Endothelial cell of umbilical vein (primary cell): ENCODE results near the gene ANGEL1. TPM values are rescaled to one million over a fixed set of nuclear protein-coding genes. Genes with fewer than 3 reads are reported as not detected.

Experiments used
- BruUV-seq: library from RNA; stranded (reverse); fragments of 400-500 nt; replicated peaks from 2 replicates; lab custom pipeline; 2021; lab: Mats Ljungman, UMichigan
- CTCF ChIA-PET: fragments of 300-600, 350-600 bp; sonication (Branson Sonifier 250); formaldehyde crosslinking; loops from one replicate; lab custom pipeline; 2021; ENCODE audit warnings: antibody characterized with exemption, inconsistent platforms; lab: Charles Lee
- POLR2A ChIA-PET: fragments of 300-600, 350-600 bp; sonication (Branson Sonifier 250); formaldehyde crosslinking; loops from one replicate; lab custom pipeline; 2021; ENCODE audit warnings: antibody characterized with exemption, inconsistent platforms; lab: Charles Lee
- DNase-seq: peaks from one replicate; pipeline ENCODE4 v3.0.0-alpha.2; 2011; ENCODE audit warnings: low read depth, low spot score
- FAIRE-seq: peaks from 2 replicates; lab custom pipeline; 2011; peaks lifted over from hg19 to GRCh38; lab: Jason Lieb, UNC
- H2AFZ ChIP-seq: 2 replicates; pipeline ENCODE4 v1.6.0; 2012; ENCODE audit warnings: low read depth, low read length, control low read depth, inconsistent platforms
- H3K27ac ChIP-seq: 2 replicates; pipeline ENCODE4 v1.5.1; 2011; ENCODE audit warnings: low read depth, mild to moderate bottlenecking, control low read depth, low read length, moderate library complexity; ENCODE audit not compliant: insufficient read depth
- H3K27me3 ChIP-seq, 2 experiments: 2 replicates each; pipeline versions ENCODE4 v1.6.0 to v1.6.1; 2011; ENCODE audit warnings: low read length in 2 of 2, mixed read lengths in 1 of 2; ENCODE audit not compliant: control insufficient read depth in 2 of 2, insufficient read depth in 2 of 2
- H3K36me3 ChIP-seq, 2 experiments: 2 replicates in 1 of 2; 3 replicates in 1 of 2; pipeline ENCODE4 v1.5.1; 2011; ENCODE audit warnings: low read length in 2 of 2, mild to moderate bottlenecking in 1 of 2, moderate library complexity in 1 of 2; ENCODE audit not compliant: control insufficient read depth in 2 of 2, insufficient read depth in 2 of 2; ENCODE audit errors: extremely low read depth in 1 of 2
- H3K4me1 ChIP-seq: 3 replicates; pipeline ENCODE4 v1.5.1; 2011; ENCODE audit warnings: mild to moderate bottlenecking, low read length; ENCODE audit not compliant: control insufficient read depth, insufficient read depth; ENCODE audit errors: extremely low read depth
- H3K4me2 ChIP-seq: 2 replicates; pipeline ENCODE4 v1.6.1; 2011; ENCODE audit warnings: low read length, control low read depth, mixed read lengths; ENCODE audit not compliant: insufficient read depth
- H3K4me3 ChIP-seq, 3 experiments: fragments of 200-600 bp in 1 of 3; sonication (generic), shearing (Covaris generic) in 1 of 3; replicated peaks in 1 of 3; 2 replicates each; pipeline ENCODE4 v1.5.1; 2011 to 2016; ENCODE audit warnings: control low read depth in 3 of 3, low read length in 3 of 3, mild to moderate bottlenecking in 2 of 3, inconsistent platforms in 1 of 3, low read depth in 1 of 3, moderate library complexity in 1 of 3; ENCODE audit not compliant: insufficient read depth in 1 of 3
- H3K79me2 ChIP-seq: 2 replicates; pipeline ENCODE4 v1.6.0; 2012; ENCODE audit warnings: low read length, inconsistent platforms; ENCODE audit not compliant: control insufficient read depth, insufficient read depth
- H3K9ac ChIP-seq: replicated peaks from 2 replicates; pipeline ENCODE3; 2011; ENCODE audit warnings: low read length, control low read depth; ENCODE audit not compliant: insufficient read depth; ENCODE audit errors: extremely low read depth
- H3K9me1 ChIP-seq: replicated peaks from 3 replicates; pipeline ENCODE4 v1.6.0; 2011; ENCODE audit warnings: mild to moderate bottlenecking, low read length; ENCODE audit not compliant: control insufficient read depth, insufficient read depth; ENCODE audit errors: extremely low read depth
- H3K9me3 ChIP-seq: replicated peaks from 2 replicates; pipeline ENCODE4 v1.5.1; 2012; ENCODE audit warnings: low read length, inconsistent platforms; ENCODE audit not compliant: control insufficient read depth, insufficient read depth
- H4K20me1 ChIP-seq: replicated peaks from 2 replicates; pipeline ENCODE3; 2011; ENCODE audit warnings: mild to moderate bottlenecking, low read length; ENCODE audit not compliant: control insufficient read depth, insufficient read depth; ENCODE audit errors: extremely low read depth
- EZH2 ChIP-seq: IDR thresholded peaks from 2 replicates; pipeline ENCODE4 v1.6.1; 2012; ENCODE audit warnings: borderline replicate concordance, low read depth, mild to moderate bottlenecking, moderate library complexity, low read length, inconsistent platforms; ENCODE audit not compliant: severe bottlenecking
- FOS ChIP-seq: IDR thresholded peaks from 2 replicates; pipeline ENCODE4 v1.6.1; 2011; ENCODE audit warnings: mild to moderate bottlenecking, low read length, moderate library complexity, borderline replicate concordance; ENCODE audit not compliant: insufficient read depth
- GATA2 ChIP-seq: IDR thresholded peaks from 2 replicates; pipeline ENCODE4 v1.7.0; 2011; ENCODE audit warnings: low read depth, mild to moderate bottlenecking, moderate library complexity, mixed read lengths, low read length; ENCODE audit not compliant: insufficient read length, insufficient read depth
- JUN ChIP-seq: IDR thresholded peaks from 2 replicates; pipeline ENCODE4 v1.6.1; 2011; ENCODE audit warnings: borderline replicate concordance, low read depth; ENCODE audit not compliant: insufficient read length, insufficient read depth
- MYC ChIP-seq: IDR thresholded peaks from one replicate; pipeline ENCODE4 v1.6.1; 2011; ENCODE audit warnings: mild to moderate bottlenecking, low read depth, low read length
- POLR2A ChIP-seq: IDR thresholded peaks from 2 replicates; pipeline ENCODE4 v1.6.1; 2012; ENCODE audit warnings: low read depth, mild to moderate bottlenecking, control low read depth, low read length
- POLR2AphosphoS5 ChIP-seq: IDR thresholded peaks from 2 replicates; pipeline ENCODE4 v1.6.1; 2012; ENCODE audit warnings: low read depth, mild to moderate bottlenecking, control low read depth, low read length, moderate library complexity; ENCODE audit not compliant: insufficient read depth
- dilution Hi-C: fragments of 300-500 bp; cut with MboI; formaldehyde crosslinking; loops from one replicate; pipeline ENCODE4 v1.15.0; 2019; ENCODE audit warnings: low sequenced_read_pairs; ENCODE audit not compliant: extremely low pct_ligation_motif_present
- intact Hi-C: fragments of 100-400 bp; cut with micrococcal nuclease; formaldehyde crosslinking; loops from one replicate; pipeline ENCODE4 v1.10.0; 2022
- polyA plus RNA-seq, 4 experiments: library from polyadenylated mRNA; depleted of rRNA in 3 of 4; stranded (reverse) in 3 of 4; unstranded in 1 of 4; fragments of >200 nt; gene quantifications; 2 replicates each; pipeline versions ENCODE4 v1.2.1 to v1.2.3, GENCODE V29; 2011 to 2012; ENCODE audit warnings: missing spikeins in 1 of 4
- total RNA-seq: library from RNA; stranded (reverse); gene quantifications from 2 replicates; pipeline ENCODE4 v1.2.3, GENCODE V29; 2021
- TF ChIP-seq, protein P1 (sequence below): IDR thresholded peaks from 2 replicates; pipeline ENCODE4 v1.6.1; 2011; ENCODE audit not compliant: insufficient read depth, insufficient read length
- TF ChIP-seq, protein P2 (sequence below), 2 donors: IDR thresholded peaks; 1 replicate in 1 of 2; 2 replicates in 1 of 2; pipeline ENCODE4 v1.5.1; 2011; ENCODE audit warnings: low read length in 2 of 2, mild to moderate bottlenecking in 2 of 2, moderate library complexity in 2 of 2, control low read depth in 1 of 2, inconsistent platforms in 1 of 2, low read depth in 1 of 2; ENCODE audit not compliant: insufficient read depth in 1 of 2; ENCODE audit errors: extremely low read depth in 1 of 2

The ANGEL1 gene
- total and polyA plus RNA-seq, 2 donors (not counting 3 experiments of a cell fraction or from before 2014, with no cell fraction given), result 14.8 to 22.0 TPM

DNA sequence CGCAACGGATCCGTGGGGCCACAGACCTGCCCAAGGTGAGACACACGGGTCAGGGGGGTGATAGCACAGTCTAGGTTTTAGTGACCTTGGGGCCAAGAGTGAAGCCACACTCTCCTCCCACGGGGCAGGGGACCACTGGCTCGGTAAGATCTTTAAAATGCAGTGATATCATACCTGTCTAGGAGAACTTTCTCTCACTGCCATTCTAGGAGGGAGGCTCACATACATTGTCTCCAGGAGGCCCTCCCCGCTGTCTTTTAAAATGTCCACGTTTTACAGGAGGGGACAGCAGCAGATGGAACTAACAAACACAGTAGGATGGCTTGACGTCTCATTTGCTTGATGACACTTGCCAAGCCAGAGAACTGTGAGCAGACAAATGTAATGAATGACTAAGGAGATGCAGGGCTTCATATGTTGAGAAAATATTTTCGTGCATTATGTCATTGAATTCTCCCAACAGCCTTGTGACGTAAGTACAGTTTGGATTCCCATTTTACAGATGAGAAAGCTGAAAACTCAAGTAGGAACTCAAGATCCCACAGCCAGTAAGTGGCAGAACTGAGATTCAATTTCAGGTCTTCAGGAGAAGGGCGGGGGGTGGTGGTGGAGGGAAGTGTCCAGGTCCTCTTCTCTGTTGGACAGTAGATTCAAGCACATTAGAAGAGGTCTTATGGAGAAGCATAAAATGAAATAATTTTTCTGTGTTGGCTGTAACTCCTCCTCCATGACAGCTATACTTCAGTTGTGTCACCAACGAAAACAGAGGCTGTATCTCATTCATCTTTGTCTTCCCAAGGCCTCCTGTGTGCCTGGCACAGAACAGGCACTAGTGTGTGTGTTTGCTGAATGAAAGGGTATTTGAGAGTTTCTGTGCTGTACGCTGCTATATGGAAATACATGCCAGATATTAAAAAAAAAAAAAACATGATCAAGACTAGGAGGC, 49.3 kb downstream of the ANGEL1 start:
- Histone ChIP-seq H3K4me1 (peaks cover 42% of the 10 kb centered on the region), H2AFZ (peak overlapping the region; percentile 100), H3K27ac (no peak overlapping the region), H3K79me2 (peaks cover 10% of the 10 kb centered on the region), H3K27me3 (peaks cover 2 to 6% of the 10 kb centered on the region in 2 experiments), H3K4me2 (peak overlapping the region; percentile 92), H3K9me1 (no peaks in the 10 kb centered on the region), H3K36me3 (peaks cover 0 to 6% of the 10 kb centered on the region in 2 experiments), H3K9me3 (no peaks in the 10 kb centered on the region), H4K20me1 (no peaks in the 10 kb centered on the region), H3K4me3 (peak overlapping the region; percentile 81 to 98 (median 90)), H3K9ac (peak overlapping the region; percentile 58)
- BruUV-seq, result no TSS peak
- ChIA-PET CTCF (interaction anchor here (2.2 kb wide), 1 partner anchor 22 kb away, joined by 8 read pairs; no protein-coding TSS in a partner anchor), POLR2A (no interaction called here)
- dilution Hi-C loops (no loop called here), intact Hi-C loops (loop anchor here (1.0 to 5.0 kb wide), 2 partner anchors 21 to 194 kb away; no protein-coding TSS in a partner anchor)
- no peak for TF ChIP-seq EZH2
- no peak for TF ChIP-seq GATA2
- DNase-seq, result peak; percentile 41
- FAIRE-seq, result peak; percentile 83

DNA sequence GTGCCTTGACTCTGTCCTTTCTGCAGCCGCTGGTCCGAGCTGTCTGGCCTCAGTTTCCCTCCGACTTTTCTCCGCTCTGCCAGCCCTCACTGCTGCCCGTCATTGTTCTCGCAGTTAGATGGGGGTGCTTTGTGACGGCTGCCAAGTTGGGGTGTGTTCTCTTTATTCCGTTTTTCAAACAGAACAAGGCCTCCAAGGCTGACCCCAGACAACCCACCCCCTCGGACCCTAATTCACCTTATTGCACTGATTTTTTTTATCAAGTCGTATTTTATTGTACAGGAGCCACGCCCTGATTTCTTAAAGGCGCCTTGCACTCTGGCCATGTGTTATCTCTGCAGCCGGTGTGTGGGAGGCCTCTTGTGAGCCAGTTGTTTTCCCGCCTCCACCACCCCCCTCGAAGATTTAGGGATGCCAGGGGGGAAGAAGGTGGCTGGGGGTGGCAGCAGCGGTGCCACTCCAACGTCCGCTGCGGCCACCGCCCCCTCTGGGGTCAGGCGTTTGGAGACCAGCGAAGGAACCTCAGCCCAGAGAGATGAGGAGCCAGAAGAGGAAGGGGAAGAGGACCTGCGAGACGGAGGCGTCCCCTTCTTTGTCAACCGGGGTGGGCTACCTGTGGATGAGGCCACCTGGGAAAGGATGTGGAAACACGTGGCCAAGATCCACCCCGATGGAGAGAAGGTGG, 50.1 kb downstream of the ANGEL1 start:
- intact Hi-C loops, result loop anchor here (1.0 to 5.0 kb wide), 3 partner anchors 11 to 195 kb away; no protein-coding TSS in a partner anchor
- dilution Hi-C loops, result no loop called here
- Histone ChIP-seq H3K36me3 (peaks cover 0 to 6% of the 10 kb centered on the region in 2 experiments), H3K9ac (peak overlapping the region; percentile 58), H3K27ac (no peak overlapping the region), H3K9me3 (no peaks in the 10 kb centered on the region), H3K27me3 (peaks cover 2 to 6% of the 10 kb centered on the region in 2 experiments), H3K4me1 (peaks cover 34% of the 10 kb centered on the region), H4K20me1 (no peaks in the 10 kb centered on the region), H3K9me1 (no peaks in the 10 kb centered on the region), H3K79me2 (peaks cover 10% of the 10 kb centered on the region), H2AFZ (peak overlapping the region; percentile 100), H3K4me3 (peak overlapping the region; percentile 81 to 98 (median 90)), H3K4me2 (peak overlapping the region; percentile 92)
- peak; percentile 56 for FAIRE-seq
- no peak for DNase-seq
- TSS peak; percentile 19 for BruUV-seq
- ChIA-PET CTCF (interaction anchor here (1.2 to 4.0 kb wide), 4 partner anchors 22 to 53 kb away, joined by 5 to 26 read pairs (median 9); no protein-coding TSS in a partner anchor), POLR2A (no interaction called here)
- TF ChIP-seq GATA2, result no peak
- no peak for TF ChIP-seq JUN
- TF ChIP-seq EZH2, result no peak
- TF ChIP-seq, protein P1, sequence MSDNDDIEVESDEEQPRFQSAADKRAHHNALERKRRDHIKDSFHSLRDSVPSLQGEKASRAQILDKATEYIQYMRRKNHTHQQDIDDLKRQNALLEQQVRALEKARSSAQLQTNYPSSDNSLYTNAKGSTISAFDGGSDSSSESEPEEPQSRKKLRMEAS, result no peak
- TF ChIP-seq POLR2AphosphoS5, result no peak
- TF ChIP-seq POLR2A, result no peak
- TF ChIP-seq MYC, result no peak
- TF ChIP-seq, protein P2, sequence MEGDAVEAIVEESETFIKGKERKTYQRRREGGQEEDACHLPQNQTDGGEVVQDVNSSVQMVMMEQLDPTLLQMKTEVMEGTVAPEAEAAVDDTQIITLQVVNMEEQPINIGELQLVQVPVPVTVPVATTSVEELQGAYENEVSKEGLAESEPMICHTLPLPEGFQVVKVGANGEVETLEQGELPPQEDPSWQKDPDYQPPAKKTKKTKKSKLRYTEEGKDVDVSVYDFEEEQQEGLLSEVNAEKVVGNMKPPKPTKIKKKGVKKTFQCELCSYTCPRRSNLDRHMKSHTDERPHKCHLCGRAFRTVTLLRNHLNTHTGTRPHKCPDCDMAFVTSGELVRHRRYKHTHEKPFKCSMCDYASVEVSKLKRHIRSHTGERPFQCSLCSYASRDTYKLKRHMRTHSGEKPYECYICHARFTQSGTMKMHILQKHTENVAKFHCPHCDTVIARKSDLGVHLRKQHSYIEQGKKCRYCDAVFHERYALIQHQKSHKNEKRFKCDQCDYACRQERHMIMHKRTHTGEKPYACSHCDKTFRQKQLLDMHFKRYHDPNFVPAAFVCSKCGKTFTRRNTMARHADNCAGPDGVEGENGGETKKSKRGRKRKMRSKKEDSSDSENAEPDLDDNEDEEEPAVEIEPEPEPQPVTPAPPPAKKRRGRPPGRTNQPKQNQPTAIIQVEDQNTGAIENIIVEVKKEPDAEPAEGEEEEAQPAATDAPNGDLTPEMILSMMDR (IDR thresholded peaks at IDR 0.05; ENCODE audit: extremely low read depth in 1 of 2, insufficient read depth in 1 of 2, low read depth in 1 of 2, low read length in 2 of 2), result no peak
- TF ChIP-seq FOS, result no peak
